NCI-H2227 (cell line): ENCODE data around the gene ESPN.
"Not testable (repeated sequence)": the region's sequence is repeated elsewhere in the genome, so short reads cannot be mapped to it uniquely, and the experiment has no call there.

Experiments
- DNase-seq: peaks from one replicate; lab custom pipeline; 2025; ENCODE audit not compliant: unreplicated experiment; lab: John Stamatoyannopoulos, UW

ESPN gene

DNA sequence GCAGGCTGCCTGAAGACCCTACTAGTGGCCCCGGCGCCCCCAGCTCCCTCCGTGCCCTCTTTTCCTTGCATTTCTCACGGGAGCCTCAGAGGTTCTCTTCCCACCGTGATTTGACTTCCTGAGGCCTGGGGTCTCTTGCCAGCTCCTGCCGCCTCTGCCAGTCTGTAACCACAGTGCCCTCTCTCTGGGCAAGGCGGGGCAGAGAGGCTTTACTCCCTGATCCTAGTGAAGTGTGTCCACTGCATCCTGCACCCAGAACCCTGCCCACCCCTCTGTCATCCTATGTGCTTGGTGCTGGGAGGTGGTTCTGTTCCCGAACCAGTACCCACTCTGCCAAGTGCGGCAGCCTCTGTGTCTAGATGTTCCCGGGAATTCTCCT lies 2.4 kb downstream of the ESPN start:
- DNase-seq = no peak

- DNase-seq = no peak
Measured at GRCh38 chr1:6427441-6428390, 3.1 kb downstream of the ESPN start.

DNA sequence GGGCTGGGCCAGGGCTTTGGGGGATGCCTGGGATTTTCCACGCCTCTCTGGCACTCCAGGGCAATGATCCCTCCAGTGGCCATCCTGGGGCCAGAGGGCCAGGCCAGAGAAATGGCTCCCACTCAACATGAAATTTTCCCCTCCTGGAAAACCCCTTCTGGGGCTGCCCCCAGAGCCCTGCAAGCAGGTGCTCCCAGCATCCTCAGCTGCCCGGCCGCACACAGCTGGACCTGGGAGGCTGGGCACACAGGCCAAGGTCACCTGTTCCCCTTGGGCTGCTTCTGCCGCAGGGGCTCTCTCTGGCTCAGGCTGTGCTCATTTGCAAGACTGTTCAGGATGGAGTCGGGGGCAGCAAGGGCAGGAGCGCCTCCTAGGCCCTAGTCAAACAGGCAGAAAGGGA lies 3.9 kb downstream of the ESPN start:
- DNase-seq = not testable (repeated sequence)

- not testable (repeated sequence) for DNase-seq
Measured at GRCh38 chr1:6429660-6430411, 5.3 kb downstream of the ESPN start.

DNA sequence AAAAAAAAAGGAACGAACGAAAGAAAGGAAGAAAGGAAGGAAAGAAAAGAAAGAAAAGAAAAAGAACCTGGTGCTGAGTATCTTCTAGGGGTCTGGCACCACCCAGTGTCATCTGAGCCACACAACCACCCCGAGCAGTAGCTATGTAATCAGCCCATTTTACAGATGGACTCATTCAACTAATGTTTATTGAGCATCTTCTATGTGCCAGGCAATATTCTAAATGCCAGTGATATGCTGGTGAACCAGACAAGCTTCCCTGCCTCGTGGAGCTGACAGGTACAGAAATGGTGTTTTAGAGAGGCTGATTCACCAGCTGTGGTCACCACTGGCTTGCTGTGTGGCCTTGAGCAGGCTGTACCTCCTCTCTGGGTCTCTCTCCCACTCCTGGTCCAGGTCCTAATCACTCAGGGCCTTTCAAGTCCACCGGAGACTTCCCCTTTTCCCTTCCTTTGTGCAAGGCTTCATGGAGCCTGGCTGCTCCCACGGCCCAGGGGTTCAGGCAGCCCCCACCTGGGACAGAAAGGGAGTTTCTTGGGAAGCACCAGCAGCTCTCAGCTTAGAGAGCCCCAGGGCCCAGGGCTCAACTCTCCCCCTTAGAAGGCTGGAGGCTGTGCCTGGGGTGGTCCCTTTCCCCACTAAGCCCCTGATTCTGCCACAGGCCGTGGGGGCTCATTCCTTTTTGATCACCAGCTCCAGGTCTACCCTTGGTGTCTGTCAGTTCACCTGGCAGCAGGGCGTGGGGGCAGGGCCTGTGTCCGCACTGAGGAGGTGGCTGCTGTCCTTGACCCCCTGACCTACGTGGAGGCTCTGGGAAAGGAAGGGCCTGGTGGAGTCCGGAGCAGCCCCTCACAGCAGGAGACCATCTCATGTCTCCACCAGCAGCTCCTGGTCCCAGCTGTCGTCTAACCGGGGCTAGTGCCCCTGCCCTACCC lies 7.3 kb downstream of the ESPN start:
- DNase-seq = not testable (repeated sequence)

GRCh38 chr1:6434186-6434585 lies 9.6 kb downstream of the ESPN start:
- DNase-seq = no peak

DNA sequence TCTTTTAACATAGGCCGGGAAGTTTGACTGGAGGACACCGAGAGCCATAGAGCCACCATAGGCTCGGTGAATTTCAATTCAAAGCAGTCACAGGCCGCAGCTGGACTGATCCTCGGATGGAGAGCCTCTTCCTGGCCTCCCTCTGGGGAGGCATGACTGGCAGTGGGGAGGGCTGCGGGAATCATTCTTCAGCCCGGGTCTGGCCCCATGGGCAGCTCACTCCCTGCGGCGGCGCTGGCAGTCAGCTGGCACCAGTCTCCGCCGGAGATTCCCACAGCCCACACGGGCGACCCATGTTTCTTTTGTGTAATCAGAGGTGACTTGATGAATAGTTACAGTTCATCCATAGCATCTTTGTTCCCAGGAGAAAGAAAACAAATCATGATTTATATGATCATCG lies 10.6 kb downstream of the ESPN start:
- DNase-seq = no peak

DNA sequence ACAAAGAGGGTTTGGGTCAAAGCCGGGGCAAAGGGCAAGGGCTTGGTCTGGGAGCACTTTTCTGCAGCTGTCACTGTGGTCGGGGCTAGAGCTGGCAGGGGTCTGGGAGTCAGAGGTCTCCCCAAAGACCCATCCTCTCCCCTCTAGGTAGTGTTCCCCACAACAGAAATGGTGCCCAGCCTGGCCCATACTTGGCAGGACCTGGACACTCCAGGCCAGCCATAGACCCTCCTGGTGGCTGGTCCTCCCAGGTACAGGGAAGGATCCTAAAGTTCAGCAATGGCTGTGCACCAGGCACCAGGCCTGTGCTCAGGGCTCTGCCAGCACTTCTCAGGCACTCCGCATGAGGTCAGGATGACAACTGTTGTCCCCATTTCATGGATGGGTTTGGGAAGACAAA lies 11.0 kb downstream of the ESPN start:
- DNase-seq = no peak

DNA sequence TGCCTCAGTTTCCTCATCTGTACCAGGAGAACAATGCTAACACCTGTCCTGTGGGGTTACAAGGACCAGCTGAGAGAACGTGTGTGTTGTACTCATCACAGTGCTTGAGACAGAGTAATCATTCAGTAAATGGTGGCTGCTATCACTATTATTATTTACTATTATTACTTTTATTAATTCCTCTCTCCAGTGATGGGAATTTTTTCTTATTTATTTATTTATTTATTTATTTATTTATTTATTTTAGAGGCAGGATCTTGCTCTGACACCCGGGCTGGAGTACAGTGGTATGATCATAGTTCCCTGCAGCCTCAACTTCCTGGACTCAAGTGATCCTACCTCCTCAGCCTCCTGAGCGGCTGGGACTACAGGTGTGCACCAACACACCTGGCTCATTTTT lies 11.7 kb downstream of the ESPN start:
- DNase-seq = not testable (repeated sequence)

- not testable (repeated sequence) for DNase-seq
Measured at GRCh38 chr1:6437012-6437700, 12.6 kb downstream of the ESPN start.

DNA sequence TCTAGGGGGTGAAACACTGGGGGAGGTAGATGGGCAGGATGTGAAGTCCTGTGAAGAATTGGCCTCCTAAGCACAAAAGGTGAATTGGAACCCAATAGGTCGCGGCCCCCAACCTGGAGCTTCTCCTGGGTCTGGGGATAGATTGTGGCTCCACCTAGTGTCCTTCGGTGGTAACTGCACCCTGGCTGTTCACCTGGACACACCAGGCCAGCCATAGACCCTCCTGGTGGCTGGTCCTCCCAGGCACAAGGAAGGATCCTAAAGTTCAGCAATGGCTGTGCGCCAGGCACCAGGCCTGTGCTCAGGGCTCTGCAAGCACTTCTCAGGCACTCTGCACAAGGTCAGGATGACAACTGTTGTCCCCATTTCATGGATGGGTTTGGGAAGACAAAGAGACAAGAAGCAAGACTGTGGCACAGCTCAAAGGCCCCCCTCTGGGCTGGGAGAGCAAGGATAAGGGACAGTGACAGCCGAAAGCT lies 13.5 kb downstream of the ESPN start:
- peak; percentile 72 for DNase-seq

DNA sequence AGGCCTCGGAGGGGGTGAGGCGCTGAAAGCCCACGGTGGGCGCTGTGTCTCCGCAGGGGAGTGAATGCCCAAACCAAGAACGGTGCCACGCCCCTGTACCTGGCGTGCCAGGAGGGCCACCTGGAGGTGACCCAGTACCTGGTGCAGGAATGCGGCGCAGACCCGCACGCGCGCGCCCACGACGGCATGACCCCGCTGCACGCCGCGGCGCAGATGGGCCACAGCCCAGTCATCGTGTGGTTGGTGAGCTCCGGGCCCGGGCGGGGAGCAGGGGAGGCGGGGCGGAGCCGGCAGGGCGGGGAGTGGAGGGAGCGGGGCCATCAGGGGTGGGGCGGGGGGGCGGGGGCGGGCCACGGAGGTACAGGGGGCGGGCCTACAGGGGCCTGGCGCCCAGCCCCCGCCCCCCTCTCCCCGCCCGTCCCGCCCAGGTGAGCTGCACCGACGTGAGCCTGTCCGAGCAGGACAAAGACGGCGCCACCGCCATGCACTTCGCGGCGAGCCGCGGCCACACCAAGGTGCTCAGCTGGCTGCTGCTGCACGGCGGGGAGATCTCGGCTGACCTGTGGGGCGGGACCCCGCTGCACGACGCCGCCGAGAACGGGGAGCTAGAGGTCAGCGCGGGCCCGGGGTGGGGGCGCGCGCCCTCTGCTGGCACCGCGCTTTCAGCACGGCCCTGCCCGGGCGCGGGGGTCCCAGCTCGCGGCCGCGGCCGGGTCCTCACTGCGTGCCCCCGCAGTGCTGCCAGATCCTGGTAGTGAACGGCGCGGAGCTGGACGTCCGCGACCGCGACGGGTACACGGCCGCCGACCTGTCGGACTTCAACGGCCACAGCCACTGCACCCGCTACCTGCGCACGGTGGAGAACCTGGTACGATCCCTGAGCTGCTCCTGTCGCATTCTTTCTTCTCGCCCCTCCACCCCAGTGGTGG lies 15.9 kb downstream of the ESPN start:
- DNase-seq = peak; percentile 76

GRCh38 chr1:6441586-6441985 lies 17.0 kb downstream of the ESPN start:
- DNase-seq = no peak

- no peak for DNase-seq
Measured at GRCh38 chr1:6443339-6444115, 19.0 kb downstream of the ESPN start.

GRCh38 chr1:6444377-6444776 lies 19.8 kb downstream of the ESPN start:
- DNase-seq = no peak

GRCh38 chr1:6445062-6445763 lies 20.6 kb downstream of the ESPN start:
- no peak for DNase-seq

DNA sequence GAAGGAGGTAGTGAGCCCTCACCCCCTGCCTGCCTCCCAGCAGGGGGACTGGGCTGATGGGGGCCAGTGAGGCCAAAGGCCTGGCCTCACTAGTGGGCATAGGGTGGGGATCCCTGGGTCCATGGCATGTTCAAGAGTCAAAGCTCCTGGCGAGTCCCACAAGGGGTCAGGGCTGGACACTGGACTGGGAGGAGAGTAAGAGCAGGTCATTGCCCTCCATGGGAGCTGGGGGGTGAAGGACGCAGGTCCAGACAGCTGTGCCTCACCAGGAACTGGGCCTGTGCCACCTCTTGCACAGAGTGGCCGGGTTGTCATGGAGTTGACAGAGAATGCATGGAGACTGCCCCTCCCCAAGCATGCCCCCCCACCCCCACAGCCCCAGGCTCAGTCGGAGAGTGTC lies 21.4 kb downstream of the ESPN start:
- DNase-seq = not testable (repeated sequence)

DNA sequence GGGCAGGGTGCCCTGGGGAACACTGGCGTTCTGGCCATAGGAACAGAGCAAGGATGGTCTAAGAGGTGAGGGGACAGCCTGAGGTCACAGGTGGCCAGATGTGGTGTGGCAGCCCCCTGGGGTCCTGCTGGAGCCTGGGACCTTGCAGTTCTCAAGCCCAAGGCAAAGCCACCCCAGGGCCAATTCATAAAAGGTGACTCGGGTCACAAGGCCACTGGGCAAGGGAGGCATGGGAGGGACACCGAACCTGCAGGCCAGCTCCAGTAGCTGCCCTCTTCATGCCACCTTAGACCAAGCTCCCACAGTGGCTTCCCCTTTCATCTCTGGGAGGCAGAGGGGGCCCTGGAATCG lies 22.1 kb downstream of the ESPN start:
- no peak for DNase-seq
